Activated T-helper 9 cell treated with anti-CD3 and anti-CD28 coated beads, Interleukin-2, amount 50 U/mL, for 16 hours (primary cell): ENCODE results near the gene ACTN2.
"Not testable (repeated sequence)": the region's sequence is repeated elsewhere in the genome, so short reads cannot be mapped to it uniquely, and the experiment has no call there.

Experiments
- DNase-seq: peaks from one replicate; pipeline ENCODE4 v3.0.0-alpha.2; 2020; ENCODE audit warnings: low read depth

The ACTN2 gene

GRCh38 chr1:236685917-236686814 lies at the start of gene ACTN2:
ACTN2 (plus strand) TSS chr1:236686499; CDS start chr1:236686674, 175 bp downstream.
- peak; percentile 31 for DNase-seq

GRCh38 chr1:236638945-236639344 lies 47.4 kb upstream of the ACTN2 start:
- no peak for DNase-seq

GRCh38 chr1:236639686-236640085 lies 46.6 kb upstream of the ACTN2 start:
- no peak for DNase-seq

GRCh38 chr1:236642763-236643162 lies 43.5 kb upstream of the ACTN2 start:
- DNase-seq = no peak

- no peak for DNase-seq
Measured at GRCh38 chr1:236645016-236645680, 41.2 kb upstream of the ACTN2 start.

- no peak for DNase-seq
Measured at GRCh38 chr1:236654511-236654910, 31.8 kb upstream of the ACTN2 start.

- DNase-seq = no peak
Measured at GRCh38 chr1:236654957-236655356, 31.3 kb upstream of the ACTN2 start.

GRCh38 chr1:236657398-236657797 lies 28.9 kb upstream of the ACTN2 start:
- no peak for DNase-seq

- DNase-seq = no peak
Measured at GRCh38 chr1:236659792-236660587, 26.3 kb upstream of the ACTN2 start.

- no peak for DNase-seq
Measured at GRCh38 chr1:236663934-236664333, 22.4 kb upstream of the ACTN2 start.

GRCh38 chr1:236668909-236669308 lies 17.4 kb upstream of the ACTN2 start:
- DNase-seq = not testable (repeated sequence)

- no peak for DNase-seq
Measured at GRCh38 chr1:236670060-236670459, 16.2 kb upstream of the ACTN2 start.

GRCh38 chr1:236673289-236673919 lies 12.9 kb upstream of the ACTN2 start:
- no peak for DNase-seq

- no peak for DNase-seq
Measured at GRCh38 chr1:236677641-236678235, 8.6 kb upstream of the ACTN2 start.

- no peak for DNase-seq
Measured at GRCh38 chr1:236681219-236681618, 5.1 kb upstream of the ACTN2 start.

- DNase-seq = no peak
Measured at GRCh38 chr1:236685205-236685916, 938 bp upstream of the ACTN2 start.

GRCh38 chr1:236686815-236687160 lies 489 bp downstream of the ACTN2 start:
- peak; percentile 1 for DNase-seq

- no peak for DNase-seq
Measured at GRCh38 chr1:236687273-236687672, 974 bp downstream of the ACTN2 start.

GRCh38 chr1:236688705-236689104 lies 2.4 kb downstream of the ACTN2 start:
- DNase-seq = no peak

GRCh38 chr1:236689713-236690569 lies 3.6 kb downstream of the ACTN2 start:
- no peak for DNase-seq
